OCI-LY3 (cell line): ENCODE data around the gene BICD1.

ENCODE experiments used
- H2AFZ ChIP-seq: fragments of 200-600, 300-600 bp; shearing (Covaris generic); 2 replicates; pipeline ENCODE4 v1.6.0; 2014; ENCODE audit warnings: antibody characterized with exemption, low read depth, low read length
- H3K27ac ChIP-seq: fragments of 200-600, 300-600 bp; sonication (generic); 2 replicates; pipeline ENCODE4 v1.5.1; 2014; ENCODE audit warnings: mild to moderate bottlenecking, low read length, moderate library complexity, mixed read lengths
- H3K27me3 ChIP-seq: fragments of 200-600, 300-600 bp; sonication (generic); 2 replicates; pipeline ENCODE4 v1.6.1; 2014; ENCODE audit warnings: low read depth, low read length, mixed read lengths
- H3K36me3 ChIP-seq: fragments of 200-600, 300-600 bp; sonication (generic); replicated peaks from 2 replicates; pipeline ENCODE3; 2014; ENCODE audit warnings: low read depth, low read length, mixed read lengths
- H3K4me1 ChIP-seq: fragments of 300-600, 200-600 bp; sonication (generic); 2 replicates; pipeline ENCODE4 v1.6.1; 2014; ENCODE audit warnings: low read length, mixed read lengths
- H3K4me2 ChIP-seq: fragments of 200-600, 300-600 bp; sonication (generic); 2 replicates; pipeline ENCODE4 v1.6.1; 2014; ENCODE audit warnings: low read length, mixed read lengths
- H3K4me3 ChIP-seq: fragments of 300-600, 200-600 bp; sonication (generic); 2 replicates; pipeline ENCODE4 v1.5.1; 2014; ENCODE audit warnings: antibody characterized with exemption, mild to moderate bottlenecking, low read length, moderate library complexity
- H3K79me2 ChIP-seq: fragments of 300-600, 200-600 bp; shearing (Covaris generic); 2 replicates; pipeline ENCODE4 v1.6.1; 2014; ENCODE audit warnings: mild to moderate bottlenecking, low read length, mixed read lengths
- H3K9ac ChIP-seq: fragments of 300-600, 200-600 bp; shearing (Covaris generic); 2 replicates; pipeline ENCODE4 v1.6.0; 2014; ENCODE audit warnings: mild to moderate bottlenecking, low read length, moderate library complexity
- H3K9me3 ChIP-seq: fragments of 200-600, 300-600 bp; shearing (Covaris generic); 2 replicates; pipeline ENCODE4 v1.6.1; 2014; ENCODE audit warnings: low read length, mixed read lengths; ENCODE audit not compliant: insufficient read depth
- H4K20me1 ChIP-seq: fragments of 200-600, 300-600 bp; sonication (generic); 2 replicates; pipeline ENCODE4 v1.6.1; 2016; ENCODE audit warnings: low read length, mixed read lengths; ENCODE audit not compliant: insufficient read depth
- EZH2phosphoT487 ChIP-seq: fragments of 200-600 bp; shearing (Covaris generic); IDR thresholded peaks from 2 replicates; pipeline ENCODE4 v1.6.1; 2018; ENCODE audit warnings: antibody characterized with exemption, mixed run types, low read depth
- TF ChIP-seq, protein P1 (sequence below): fragments of 200-600, 300-600 bp; sonication (generic); IDR thresholded peaks from 2 replicates; pipeline ENCODE4 v1.5.1; 2014; ENCODE audit warnings: antibody characterized with exemption, low read length, low read depth

The BICD1 gene

DNA sequence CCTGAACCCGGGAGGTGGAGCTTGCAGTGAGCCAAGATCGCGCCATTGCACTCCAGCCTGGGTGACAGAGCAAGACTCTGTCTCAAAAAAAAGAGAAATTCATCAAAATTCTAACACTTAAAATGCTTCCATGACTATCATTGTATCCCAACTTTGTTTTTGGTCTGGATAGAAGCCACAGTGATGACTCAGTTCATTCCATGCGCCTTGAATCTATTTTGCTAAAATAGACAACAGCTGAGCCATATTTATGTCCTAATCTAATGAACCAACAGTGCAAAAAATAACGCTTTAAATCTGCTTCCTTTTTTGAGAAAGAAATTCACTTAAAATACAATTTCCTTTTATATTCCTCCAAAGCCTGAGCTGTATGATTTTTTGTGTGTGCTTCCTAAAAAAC lies 23.2 kb upstream of the BICD1 start:
- no peak overlapping the region for H3K27ac ChIP-seq
- H3K27me3 ChIP-seq: no peaks in the 10 kb centered on the region
- TF ChIP-seq EZH2phosphoT487: no peak
- TF ChIP-seq, protein P1, sequence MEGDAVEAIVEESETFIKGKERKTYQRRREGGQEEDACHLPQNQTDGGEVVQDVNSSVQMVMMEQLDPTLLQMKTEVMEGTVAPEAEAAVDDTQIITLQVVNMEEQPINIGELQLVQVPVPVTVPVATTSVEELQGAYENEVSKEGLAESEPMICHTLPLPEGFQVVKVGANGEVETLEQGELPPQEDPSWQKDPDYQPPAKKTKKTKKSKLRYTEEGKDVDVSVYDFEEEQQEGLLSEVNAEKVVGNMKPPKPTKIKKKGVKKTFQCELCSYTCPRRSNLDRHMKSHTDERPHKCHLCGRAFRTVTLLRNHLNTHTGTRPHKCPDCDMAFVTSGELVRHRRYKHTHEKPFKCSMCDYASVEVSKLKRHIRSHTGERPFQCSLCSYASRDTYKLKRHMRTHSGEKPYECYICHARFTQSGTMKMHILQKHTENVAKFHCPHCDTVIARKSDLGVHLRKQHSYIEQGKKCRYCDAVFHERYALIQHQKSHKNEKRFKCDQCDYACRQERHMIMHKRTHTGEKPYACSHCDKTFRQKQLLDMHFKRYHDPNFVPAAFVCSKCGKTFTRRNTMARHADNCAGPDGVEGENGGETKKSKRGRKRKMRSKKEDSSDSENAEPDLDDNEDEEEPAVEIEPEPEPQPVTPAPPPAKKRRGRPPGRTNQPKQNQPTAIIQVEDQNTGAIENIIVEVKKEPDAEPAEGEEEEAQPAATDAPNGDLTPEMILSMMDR: no peak
- no peaks in the 10 kb centered on the region for H3K9me3 ChIP-seq
- no peak overlapping the region for H3K4me3 ChIP-seq
- no peaks in the 10 kb centered on the region for H3K36me3 ChIP-seq
- H2AFZ ChIP-seq: no peak overlapping the region
- no peaks in the 10 kb centered on the region for H3K79me2 ChIP-seq
- peaks cover 6% of the 10 kb centered on the region; the same call in 1 of the 2 replicates for H3K4me1 ChIP-seq
- H3K4me2 ChIP-seq: no peak overlapping the region
- H4K20me1 ChIP-seq: no peaks in the 10 kb centered on the region
- no peak overlapping the region for H3K9ac ChIP-seq

DNA sequence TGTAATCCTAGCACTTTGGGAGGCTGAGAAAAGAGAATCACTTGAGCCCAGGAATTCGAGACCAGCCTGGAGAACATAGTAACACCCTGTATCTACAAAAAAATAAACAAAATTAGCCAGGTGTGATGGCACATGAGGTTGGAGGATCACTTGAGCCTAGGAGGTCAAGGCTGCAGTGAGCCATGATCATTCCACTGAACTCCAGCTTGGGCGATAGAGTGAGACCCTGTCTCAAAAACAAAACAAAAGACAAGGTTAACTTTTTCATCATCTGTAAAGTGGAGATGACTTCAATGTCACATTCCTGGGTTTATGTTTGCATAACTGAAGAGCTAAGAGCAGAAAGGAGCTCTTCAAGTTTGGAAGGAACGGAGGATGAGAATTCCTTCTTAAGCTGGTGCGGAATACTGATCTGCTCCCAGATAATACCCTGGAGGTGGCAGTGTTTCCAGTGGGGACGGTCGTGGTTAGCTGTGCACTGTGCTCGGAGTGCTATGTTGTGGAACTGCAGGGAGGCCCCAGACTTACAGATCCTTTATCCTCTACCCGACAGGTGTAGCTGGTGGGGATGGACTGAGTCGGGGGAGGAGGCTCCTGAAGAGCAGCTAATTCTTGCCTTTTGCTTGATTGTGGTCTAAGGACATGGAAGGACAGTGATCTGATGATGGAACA lies 22.5 kb upstream of the BICD1 start:
- Histone ChIP-seq H3K9ac (no peak overlapping the region), H3K36me3 (no peaks in the 10 kb centered on the region), H3K9me3 (no peaks in the 10 kb centered on the region), H3K79me2 (no peaks in the 10 kb centered on the region), H2AFZ (no peak overlapping the region), H3K27me3 (no peaks in the 10 kb centered on the region), H3K27ac (no peak overlapping the region), H4K20me1 (no peaks in the 10 kb centered on the region), H3K4me3 (no peak overlapping the region), H3K4me1 (peaks cover 6% of the 10 kb centered on the region; the same call in 1 of the 2 replicates), H3K4me2 (no peak overlapping the region)
- TF ChIP-seq, protein P1: no peak
- no peak for TF ChIP-seq EZH2phosphoT487

DNA sequence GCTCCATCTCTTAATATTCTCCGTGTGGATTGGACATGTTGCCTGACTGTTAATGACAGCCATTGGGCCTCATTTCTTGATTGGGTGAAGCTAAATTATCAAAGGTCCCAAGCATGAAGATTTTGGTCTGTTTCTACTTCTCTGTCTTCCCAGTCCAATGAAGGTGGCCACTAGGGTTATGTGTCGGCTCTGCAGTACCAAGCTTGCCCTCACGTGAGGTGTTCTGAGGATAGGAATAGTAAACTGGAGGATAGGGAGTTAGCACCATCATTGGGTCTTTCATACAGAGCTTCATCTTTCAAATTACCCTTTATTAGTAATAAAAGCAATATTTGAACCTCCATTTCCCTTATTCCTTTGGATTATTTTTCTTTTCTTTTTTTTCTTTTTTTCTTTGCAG lies 21.9 kb upstream of the BICD1 start:
- no peak overlapping the region for H3K4me3 ChIP-seq
- H3K36me3 ChIP-seq: no peaks in the 10 kb centered on the region
- no peak overlapping the region for H3K4me2 ChIP-seq

DNA sequence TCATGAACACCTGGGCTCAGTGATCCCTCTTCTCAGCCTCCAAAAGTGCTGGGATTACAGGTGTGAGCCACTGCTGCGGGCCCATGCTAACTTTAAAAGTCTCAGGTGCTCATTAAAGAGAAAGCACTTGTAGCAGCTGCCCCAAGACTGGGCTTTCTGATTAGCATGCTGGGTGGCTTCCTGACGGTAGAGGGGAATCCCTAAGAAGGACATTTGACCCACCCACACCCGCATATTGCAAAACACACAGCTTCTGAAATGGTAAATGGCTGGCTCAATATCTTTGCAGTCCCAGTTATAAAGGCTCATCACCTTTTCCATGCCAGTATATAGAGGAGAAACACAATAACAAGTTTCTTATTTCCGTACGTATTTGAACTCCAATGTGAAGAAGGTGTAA lies 19.3 kb upstream of the BICD1 start:
- no peak overlapping the region for H3K4me2 ChIP-seq
- no peak overlapping the region for H3K9ac ChIP-seq
- H3K4me1 ChIP-seq: peaks cover 6% of the 10 kb centered on the region; the same call in 1 of the 2 replicates
- no peaks in the 10 kb centered on the region for H3K79me2 ChIP-seq
- no peaks in the 10 kb centered on the region for H3K27me3 ChIP-seq
- H3K9me3 ChIP-seq: no peaks in the 10 kb centered on the region
- H3K4me3 ChIP-seq: no peak overlapping the region
- H3K27ac ChIP-seq: no peak overlapping the region
- H2AFZ ChIP-seq: no peak overlapping the region
- no peaks in the 10 kb centered on the region for H4K20me1 ChIP-seq
- H3K36me3 ChIP-seq: no peaks in the 10 kb centered on the region
- TF ChIP-seq, protein P1: no peak
- TF ChIP-seq EZH2phosphoT487: no peak

More for the DNA sequence above, 21.9 kb upstream of the BICD1 start:
- Histone ChIP-seq H4K20me1 (no peaks in the 10 kb centered on the region), H3K9ac (no peak overlapping the region), H3K27ac (no peak overlapping the region), H3K27me3 (no peaks in the 10 kb centered on the region), H3K9me3 (no peaks in the 10 kb centered on the region), H2AFZ (no peak overlapping the region), H3K79me2 (no peaks in the 10 kb centered on the region), H3K4me1 (peaks cover 6% of the 10 kb centered on the region; the same call in 1 of the 2 replicates)
- no peak for TF ChIP-seq EZH2phosphoT487
- TF ChIP-seq, protein P1: no peak
